HUES6 (cell line): ENCODE measurements around the gene PA2G4.

ENCODE experiments used
- H3K27ac ChIP-seq: 2 replicates; pipeline ENCODE4 v1.7.0; 2013; ENCODE audit warnings: low read depth, mild to moderate bottlenecking, low read length, inconsistent platforms
- H3K27me3 ChIP-seq: 2 replicates; pipeline ENCODE4 v1.6.1; 2013; ENCODE audit warnings: low read length; ENCODE audit not compliant: control insufficient read depth, insufficient read depth
- H3K36me3 ChIP-seq: 2 replicates; pipeline ENCODE4 v1.6.1; 2013; ENCODE audit warnings: low read length; ENCODE audit not compliant: control insufficient read depth, insufficient read depth
- H3K4me1 ChIP-seq: 2 replicates; pipeline ENCODE4 v1.6.1; 2013; ENCODE audit warnings: low read length; ENCODE audit not compliant: control insufficient read depth, insufficient read depth
- H3K4me3 ChIP-seq: 2 replicates; pipeline ENCODE4 v1.5.1; 2013; ENCODE audit warnings: low read depth, low read length
- H3K9ac ChIP-seq: one replicate; pipeline ENCODE4 v1.6.1; 2013; ENCODE audit warnings: mild to moderate bottlenecking, low read length
- H3K9me3 ChIP-seq: 2 replicates; pipeline ENCODE4 v1.6.1; 2013; ENCODE audit warnings: low read depth, low read length; ENCODE audit not compliant: control insufficient read depth, insufficient read depth

The PA2G4 gene

GRCh38 chr12:56080556-56081138 is 23.7 kb upstream of the PA2G4 start:
- peak overlapping the region; percentile 86 for H3K27ac ChIP-seq
- peak overlapping the region; percentile 84 for H3K9ac ChIP-seq
- peaks cover 14% of the 10 kb centered on the region for H3K36me3 ChIP-seq
- peaks cover 3% of the 10 kb centered on the region; the same call in 1 of the 2 replicates for H3K9me3 ChIP-seq
- peak overlapping the region; percentile 85 for H3K4me3 ChIP-seq
- peaks cover 24% of the 10 kb centered on the region for H3K4me1 ChIP-seq
- H3K27me3 ChIP-seq, result peaks cover 6% of the 10 kb centered on the region; the same call in 1 of the 2 replicates

GRCh38 chr12:56081393-56082347 is 22.7 kb upstream of the PA2G4 start:
- H3K27ac ChIP-seq, result peak overlapping the region; percentile 21; the same call in 1 of the 2 replicates
- peak overlapping the region; percentile 85 for H3K4me3 ChIP-seq
- peaks cover 3% of the 10 kb centered on the region; the same call in 1 of the 2 replicates for H3K9me3 ChIP-seq
- peak overlapping the region; percentile 84 for H3K9ac ChIP-seq
- peaks cover 24% of the 10 kb centered on the region for H3K4me1 ChIP-seq
- H3K27me3 ChIP-seq, result peaks cover 6% of the 10 kb centered on the region; the same call in 1 of the 2 replicates
- H3K36me3 ChIP-seq, result peaks cover 21% of the 10 kb centered on the region

- Histone ChIP-seq H3K4me3 (peak overlapping the region; percentile 85; the same call in 1 of the 2 replicates), H3K9me3 (no peaks in the 10 kb centered on the region), H3K4me1 (peaks cover 24% of the 10 kb centered on the region), H3K36me3 (peaks cover 29% of the 10 kb centered on the region), H3K27me3 (peaks cover 6% of the 10 kb centered on the region; the same call in 1 of the 2 replicates), H3K27ac (no peak overlapping the region), H3K9ac (no peak overlapping the region)
Observed at GRCh38 chr12:56082382-56082781, 22.0 kb upstream of the PA2G4 start.

- peaks cover 6% of the 10 kb centered on the region; the same call in 1 of the 2 replicates for H3K27me3 ChIP-seq
- peaks cover 24% of the 10 kb centered on the region for H3K4me1 ChIP-seq
- H3K9me3 ChIP-seq, result no peaks in the 10 kb centered on the region
- no peak overlapping the region for H3K9ac ChIP-seq
- no peak overlapping the region for H3K27ac ChIP-seq
- H3K36me3 ChIP-seq, result peaks cover 34% of the 10 kb centered on the region
- H3K4me3 ChIP-seq, result no peak overlapping the region
Observed at GRCh38 chr12:56082967-56083366, 21.4 kb upstream of the PA2G4 start.

- Histone ChIP-seq H3K4me1 (peaks cover 20% of the 10 kb centered on the region), H3K9me3 (no peaks in the 10 kb centered on the region), H3K4me3 (no peak overlapping the region), H3K36me3 (peaks cover 52% of the 10 kb centered on the region), H3K27me3 (peaks cover 6% of the 10 kb centered on the region; the same call in 1 of the 2 replicates), H3K9ac (no peak overlapping the region), H3K27ac (no peak overlapping the region)
Observed at GRCh38 chr12:56084958-56085543, 19.3 kb upstream of the PA2G4 start.

GRCh38 chr12:56086096-56086495 is 18.3 kb upstream of the PA2G4 start:
- Histone ChIP-seq H3K36me3 (peaks cover 57% of the 10 kb centered on the region), H3K9ac (no peak overlapping the region), H3K27me3 (no peaks in the 10 kb centered on the region; the same call in 1 of the 2 replicates), H3K9me3 (no peaks in the 10 kb centered on the region), H3K27ac (no peak overlapping the region), H3K4me1 (peaks cover 16% of the 10 kb centered on the region), H3K4me3 (no peak overlapping the region)

- Histone ChIP-seq H3K9ac (peak overlapping the region; percentile 12), H3K9me3 (no peaks in the 10 kb centered on the region), H3K27ac (no peak overlapping the region), H3K4me3 (no peak overlapping the region), H3K27me3 (no peaks in the 10 kb centered on the region; the same call in 1 of the 2 replicates), H3K36me3 (peaks cover 61% of the 10 kb centered on the region), H3K4me1 (peaks cover 11% of the 10 kb centered on the region)
Observed at GRCh38 chr12:56086608-56087007, 17.8 kb upstream of the PA2G4 start.

GRCh38 chr12:56087220-56087619 is 17.1 kb upstream of the PA2G4 start:
- peaks cover 64% of the 10 kb centered on the region for H3K36me3 ChIP-seq
- no peak overlapping the region for H3K4me3 ChIP-seq
- no peak overlapping the region for H3K27ac ChIP-seq
- no peaks in the 10 kb centered on the region for H3K9me3 ChIP-seq
- H3K27me3 ChIP-seq, result no peaks in the 10 kb centered on the region
- peaks cover 5% of the 10 kb centered on the region for H3K4me1 ChIP-seq
- no peak overlapping the region for H3K9ac ChIP-seq

- H3K27me3 ChIP-seq, result no peaks in the 10 kb centered on the region
- H3K4me1 ChIP-seq, result no peaks in the 10 kb centered on the region
- no peak overlapping the region for H3K27ac ChIP-seq
- H3K9me3 ChIP-seq, result no peaks in the 10 kb centered on the region
- H3K9ac ChIP-seq, result no peak overlapping the region
- no peak overlapping the region for H3K4me3 ChIP-seq
- H3K36me3 ChIP-seq, result peaks cover 91% of the 10 kb centered on the region
Observed at GRCh38 chr12:56097738-56098137, 6.6 kb upstream of the PA2G4 start.

- H3K27me3 ChIP-seq, result no peaks in the 10 kb centered on the region
- no peaks in the 10 kb centered on the region for H3K9me3 ChIP-seq
- H3K4me3 ChIP-seq, result no peak overlapping the region
- peaks cover 82% of the 10 kb centered on the region for H3K36me3 ChIP-seq
- peaks cover 4% of the 10 kb centered on the region; the same call in 1 of the 2 replicates for H3K4me1 ChIP-seq
- H3K9ac ChIP-seq, result no peak overlapping the region
- H3K27ac ChIP-seq, result no peak overlapping the region
Observed at GRCh38 chr12:56098592-56098991, 5.8 kb upstream of the PA2G4 start.
